Activated T-cell treated with anti-CD3 and anti-CD28 coated beads for 24 hours (primary cell): ENCODE measurements around the gene SURF2.

Experiments
- DNase-seq: peaks from one replicate; pipeline ENCODE4 v3.0.0-alpha.2; 2020; ENCODE audit warnings: low read depth

Gene SURF2

GRCh38 chr9:133335924-133336811, 20.2 kb upstream of the SURF2 start, which contains the start of gene SURF6:
Gene SURF6 (minus strand): TSS chr9:133336188. CDS start chr9:133336132, 56 bp downstream.
- DNase-seq: peak; percentile 96

- no peak for DNase-seq
Observed at GRCh38 chr9:133339641-133340040, 16.7 kb upstream of the SURF2 start.

- no peak for DNase-seq
Observed at GRCh38 chr9:133340256-133340655, 16.1 kb upstream of the SURF2 start.

GRCh38 chr9:133340916-133341315, 15.4 kb upstream of the SURF2 start:
- no peak for DNase-seq

GRCh38 chr9:133341369-133342068, 14.8 kb upstream of the SURF2 start:
- no peak for DNase-seq

- no peak for DNase-seq
Observed at GRCh38 chr9:133342069-133342406, 14.3 kb upstream of the SURF2 start.

- no peak for DNase-seq
Observed at GRCh38 chr9:133342570-133342969, 13.8 kb upstream of the SURF2 start.

- DNase-seq: no peak
Observed at GRCh38 chr9:133344071-133344470, 12.3 kb upstream of the SURF2 start.

GRCh38 chr9:133344979-133345378, 11.4 kb upstream of the SURF2 start:
- no peak for DNase-seq

- DNase-seq: no peak
Observed at GRCh38 chr9:133345596-133345995, 10.8 kb upstream of the SURF2 start.

GRCh38 chr9:133346021-133346785, 10.1 kb upstream of the SURF2 start:
- no peak for DNase-seq

GRCh38 chr9:133347515-133347984, 8.8 kb upstream of the SURF2 start:
- DNase-seq: no peak

- DNase-seq: peak; percentile 90
Observed at GRCh38 chr9:133347985-133348717, 8.2 kb upstream of the SURF2 start, which contains the start of the genes MED22 and RPL7A. Gene MED22 (minus strand): TSS chr9:133348131. CDS start chr9:133346662, 1,469 bp downstream. Gene RPL7A (plus strand): TSS chr9:133348218. CDS start chr9:133348244, 26 bp downstream.

GRCh38 chr9:133348718-133349573, 7.4 kb upstream of the SURF2 start:
- DNase-seq: no peak

- no peak for DNase-seq
Observed at GRCh38 chr9:133349965-133350616, 6.3 kb upstream of the SURF2 start.

- DNase-seq: no peak
Observed at GRCh38 chr9:133351526-133351907, 4.8 kb upstream of the SURF2 start.

- DNase-seq: no peak
Observed at GRCh38 chr9:133351908-133352634, 4.3 kb upstream of the SURF2 start.

GRCh38 chr9:133352635-133353340, 3.6 kb upstream of the SURF2 start:
- DNase-seq: no peak

- no peak for DNase-seq
Observed at GRCh38 chr9:133353548-133353947, 2.8 kb upstream of the SURF2 start.
